Activated CD8-positive, alpha-beta memory T cell treated with anti-CD3 and anti-CD28 coated beads, Interleukin-2, amount 50 U/mL, for 4 hours (primary cell): ENCODE data around the gene VSIG10L.
A peak's percentile ranks its signal among the peaks of the same experiment; 100 is the strongest.

ENCODE experiments used
- DNase-seq: peaks from one replicate; pipeline ENCODE4 v3.0.0-alpha.2; 2020

The VSIG10L gene

DNA sequence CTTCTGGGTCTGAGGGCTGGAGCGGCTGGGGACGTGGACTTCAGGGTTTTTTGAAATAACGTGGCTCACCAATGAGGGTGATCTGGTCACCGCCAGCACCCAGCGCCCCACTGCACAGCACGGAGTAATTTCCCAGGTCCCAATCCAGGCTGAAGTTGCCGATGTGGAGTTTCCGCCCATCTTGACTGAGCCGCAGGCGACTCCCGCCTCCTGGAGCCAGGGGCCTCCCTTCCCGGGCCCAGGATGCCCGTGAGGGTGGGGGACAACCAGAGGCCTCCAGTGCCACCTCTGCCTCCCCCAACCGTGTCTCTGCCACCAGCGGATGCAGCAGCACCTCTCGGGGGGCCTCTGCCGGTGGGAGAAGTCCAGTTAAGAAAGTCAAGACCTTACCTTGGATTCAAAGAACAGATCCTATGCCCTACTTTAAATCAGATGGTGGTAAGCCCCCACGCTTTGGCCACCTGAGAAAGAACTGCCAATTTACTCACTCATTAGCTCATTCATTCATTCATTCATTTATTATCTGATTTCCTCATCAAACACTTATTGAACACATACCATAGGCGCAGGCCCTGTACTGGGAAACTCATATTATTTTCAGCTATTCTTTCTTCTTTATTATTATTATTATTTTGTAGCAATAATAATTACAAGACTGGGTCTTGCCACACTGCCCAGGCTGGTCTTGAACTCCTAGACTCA, 3.9 kb downstream of the VSIG10L start:
- no peak for DNase-seq

DNA sequence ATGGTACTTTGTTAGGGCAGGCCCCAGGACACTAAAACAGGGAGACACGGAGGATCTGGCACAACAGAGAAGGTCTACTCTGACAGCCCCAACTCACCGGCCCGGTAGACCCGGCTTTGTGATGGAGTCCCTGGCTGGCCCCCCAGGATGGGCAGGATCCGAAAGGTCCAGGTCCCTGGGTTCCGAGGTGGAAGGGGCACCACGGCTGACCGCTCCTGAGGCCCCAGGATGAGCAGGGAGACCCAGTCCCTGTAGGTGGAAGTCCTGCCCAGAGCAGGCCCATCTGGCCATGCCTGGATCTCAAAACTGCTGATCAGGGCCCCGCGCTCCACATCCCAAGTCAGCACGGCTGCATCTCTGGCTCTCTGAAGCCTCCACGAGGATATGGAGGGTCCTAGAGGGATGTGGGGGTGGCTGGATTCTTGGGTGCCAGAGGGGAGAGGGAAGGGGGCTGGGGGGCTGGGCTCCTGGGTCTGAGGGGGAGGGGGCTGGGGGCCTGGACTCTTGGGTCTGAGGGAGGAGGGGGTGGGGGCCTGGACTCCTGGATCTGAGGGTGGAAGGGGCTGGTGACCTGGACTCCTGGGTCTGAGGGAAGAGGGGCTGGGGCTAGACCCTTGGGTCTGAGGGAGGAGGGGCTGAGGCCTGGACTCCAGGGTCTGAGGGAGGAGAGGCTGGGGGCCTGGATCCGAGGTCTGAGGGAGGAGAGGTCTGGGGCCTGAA, 4.6 kb downstream of the VSIG10L start:
- DNase-seq: no peak

DNA sequence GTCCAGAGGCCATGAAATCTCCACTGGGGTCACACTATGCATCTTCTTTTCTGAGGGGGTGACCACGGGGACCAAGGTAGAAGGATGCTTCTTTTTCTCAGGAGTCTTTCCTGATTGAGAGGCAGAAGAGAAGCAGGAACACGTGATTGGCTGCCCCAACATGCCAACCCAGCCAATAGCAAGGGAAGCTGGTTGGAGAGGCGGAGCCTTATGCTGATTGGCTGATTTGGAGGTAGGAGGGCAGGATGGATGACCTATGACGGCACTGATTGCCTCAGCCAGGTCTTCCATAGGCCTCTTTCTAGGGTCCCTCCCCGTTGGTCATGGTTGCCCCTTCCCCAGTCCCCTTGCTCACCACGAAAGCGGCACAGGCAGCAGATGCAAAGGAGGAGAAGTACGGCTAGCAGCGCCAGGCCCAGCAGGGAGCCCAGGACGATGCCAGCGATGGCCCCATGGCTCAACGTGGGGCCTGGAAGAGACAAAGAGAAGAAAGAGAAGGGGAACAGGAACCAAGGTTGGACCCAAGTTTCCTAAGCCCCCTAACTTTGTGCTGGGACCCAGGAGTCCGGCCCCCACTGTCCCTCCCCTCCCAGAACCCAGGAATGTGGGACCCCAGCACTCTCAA, 8.0 kb downstream of the VSIG10L start:
- DNase-seq: no peak

DNA sequence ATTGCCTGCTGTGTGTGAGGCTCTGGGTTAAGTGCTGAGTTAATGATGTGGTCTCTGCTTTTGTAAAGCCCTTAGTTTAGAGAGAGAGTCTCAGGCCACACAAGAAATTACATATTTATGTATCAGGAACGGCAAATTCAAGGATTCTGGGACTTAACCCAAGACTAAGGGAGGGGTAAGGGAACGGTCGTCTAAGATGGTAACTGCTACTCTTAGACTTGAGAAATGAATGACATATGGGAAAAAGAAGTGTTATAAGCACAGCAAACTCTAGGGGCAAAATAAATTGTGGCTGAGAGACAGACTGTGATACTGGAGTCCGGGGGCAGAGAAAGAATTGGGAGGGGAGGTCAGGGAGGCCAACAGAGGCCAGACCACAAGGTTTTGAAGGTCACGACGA, 10.2 kb downstream of the VSIG10L start:
- DNase-seq: no peak

DNA sequence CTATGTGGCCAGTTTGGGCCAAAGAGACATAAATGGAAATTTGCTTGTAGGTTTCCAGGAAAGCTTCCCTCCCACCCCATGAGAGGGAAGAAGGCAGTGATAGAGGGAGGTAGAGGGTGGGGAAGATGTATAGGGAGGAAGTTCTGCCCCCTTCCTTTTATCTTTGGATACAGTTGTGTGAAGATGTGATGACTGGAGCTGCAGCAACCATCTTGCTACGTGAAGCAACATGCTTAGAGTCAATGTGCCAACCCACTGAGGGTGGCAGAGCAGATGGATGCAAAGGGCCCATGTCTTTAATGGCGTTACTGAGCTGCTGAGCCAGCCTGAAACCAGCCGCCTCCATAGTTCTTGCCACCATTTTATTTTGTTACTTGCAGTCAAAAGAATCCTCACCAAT, 10.7 kb downstream of the VSIG10L start:
- no peak for DNase-seq

DNA sequence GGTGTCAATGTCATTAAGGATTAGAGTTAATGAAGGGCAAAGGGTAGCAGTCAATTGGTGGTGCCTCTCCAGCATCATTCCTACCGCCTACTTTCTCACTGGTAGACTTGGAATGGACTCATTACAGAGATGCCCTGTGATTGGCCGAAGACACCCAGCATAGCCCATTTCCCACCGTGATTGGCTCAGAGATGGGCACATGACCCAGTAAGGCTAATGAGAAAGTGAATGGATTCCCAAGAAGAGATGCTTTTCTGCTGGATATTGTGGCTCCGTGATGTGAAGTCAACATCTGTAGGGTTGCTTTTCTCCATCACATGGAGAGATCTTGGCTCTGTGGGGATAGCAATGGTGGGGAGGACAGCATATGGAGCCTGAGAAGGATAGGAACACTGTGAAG, 11.6 kb downstream of the VSIG10L start:
- no peak for DNase-seq

DNA sequence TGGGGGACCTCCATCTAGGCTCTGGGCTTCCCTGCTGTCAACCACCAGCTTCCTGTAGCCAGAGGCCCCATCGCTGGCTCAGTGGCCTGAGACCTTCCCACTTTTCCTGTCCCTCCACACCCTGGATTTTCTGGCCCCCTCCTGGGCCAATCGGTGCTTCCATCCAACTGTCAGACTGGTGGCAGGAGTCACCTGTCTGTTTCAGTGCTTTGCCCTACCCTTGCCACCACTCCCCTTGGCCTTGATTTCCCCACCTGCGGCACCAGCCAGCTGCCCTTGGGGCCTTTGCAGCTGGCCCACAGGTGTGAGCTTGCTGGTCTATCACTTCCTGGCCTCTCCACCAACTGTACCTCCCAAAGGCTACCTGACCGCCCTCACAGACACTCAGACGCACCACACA, 12.5 kb downstream of the VSIG10L start:
- DNase-seq: no peak

DNA sequence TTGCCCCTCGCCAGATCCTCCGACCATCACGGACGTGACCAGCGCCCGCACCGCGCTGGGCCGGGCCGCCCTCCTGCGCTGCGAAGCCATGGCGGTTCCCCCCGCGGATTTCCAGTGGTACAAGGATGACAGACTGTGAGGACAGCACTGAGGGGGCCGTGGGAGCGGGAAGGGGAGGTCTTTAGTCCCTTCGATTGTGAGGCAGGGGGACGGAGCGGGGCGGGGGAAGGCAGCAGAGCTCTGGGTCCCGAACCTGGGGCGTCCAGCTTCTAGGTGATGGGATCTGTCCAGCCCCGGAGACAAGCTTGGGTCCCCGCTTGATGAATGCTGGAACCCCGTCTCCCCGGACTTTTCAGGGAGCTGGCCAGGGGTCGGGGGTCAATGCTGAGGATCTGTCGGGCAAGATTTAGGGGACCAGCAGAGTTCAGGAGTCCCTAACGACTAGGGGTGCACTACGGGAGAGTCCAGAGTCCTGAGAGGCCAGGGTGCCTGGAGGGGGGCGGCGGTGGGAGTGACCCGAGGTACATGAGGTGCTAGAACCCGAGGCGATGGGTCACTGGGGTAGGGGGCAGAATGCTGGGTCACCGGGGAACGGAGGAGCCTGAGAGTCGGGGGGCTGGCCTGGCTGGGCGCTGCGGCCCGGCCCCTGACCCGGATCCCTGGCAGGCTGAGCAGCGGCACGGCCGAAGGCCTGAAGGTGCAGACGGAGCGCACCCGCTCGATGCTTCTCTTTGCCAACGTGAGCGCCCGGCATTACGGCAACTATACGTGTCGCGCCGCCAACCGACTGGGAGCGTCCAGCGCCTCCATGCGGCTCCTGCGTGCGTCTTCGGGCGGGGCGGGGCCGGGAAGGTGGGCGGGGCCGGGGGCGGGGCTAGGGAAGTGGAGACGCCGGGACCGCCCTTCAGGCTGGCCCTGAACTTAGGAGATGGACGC, 14.6 kb downstream of the VSIG10L start:
- peak; percentile 33 for DNase-seq

DNA sequence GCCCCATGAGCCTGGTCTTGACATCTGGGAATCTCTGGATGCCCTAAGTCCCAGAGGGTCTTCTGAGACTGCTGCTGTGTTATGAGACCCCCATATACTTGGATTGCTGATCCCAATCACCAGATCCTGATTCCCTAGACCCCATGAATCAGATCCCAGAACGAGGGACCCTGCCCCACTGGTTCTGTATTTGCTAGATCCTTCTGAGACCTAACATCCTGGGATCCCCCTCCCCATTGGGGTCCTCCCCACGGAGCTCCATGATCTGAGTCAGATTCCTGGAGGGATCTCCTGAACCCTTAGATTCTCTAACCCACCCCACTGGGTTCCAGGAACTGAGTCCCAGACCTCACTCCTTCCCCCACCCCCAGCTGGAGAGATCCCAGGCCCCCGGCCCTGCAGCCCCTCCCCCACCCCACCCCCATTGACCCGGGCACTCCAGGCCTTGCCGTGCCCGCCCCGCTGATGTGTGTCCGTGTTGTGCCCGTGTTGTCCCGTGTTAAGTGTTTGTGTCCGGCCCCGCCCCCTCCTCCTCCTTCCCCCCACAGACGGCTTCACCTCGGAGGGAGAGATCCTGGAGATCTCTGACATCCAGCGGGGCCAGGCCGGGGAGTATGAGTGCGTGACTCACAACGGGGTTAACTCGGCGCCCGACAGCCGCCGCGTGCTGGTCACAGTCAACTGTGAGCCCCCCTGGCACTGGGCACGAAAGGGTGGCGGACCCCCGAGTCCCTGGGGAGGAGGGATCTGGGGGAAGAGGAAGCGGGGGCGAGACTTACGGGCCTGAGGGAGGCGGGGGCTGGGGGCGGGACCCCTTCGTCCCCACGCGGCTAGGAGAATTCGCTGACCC, 15.5 kb downstream of the VSIG10L start:
- no peak for DNase-seq

DNA sequence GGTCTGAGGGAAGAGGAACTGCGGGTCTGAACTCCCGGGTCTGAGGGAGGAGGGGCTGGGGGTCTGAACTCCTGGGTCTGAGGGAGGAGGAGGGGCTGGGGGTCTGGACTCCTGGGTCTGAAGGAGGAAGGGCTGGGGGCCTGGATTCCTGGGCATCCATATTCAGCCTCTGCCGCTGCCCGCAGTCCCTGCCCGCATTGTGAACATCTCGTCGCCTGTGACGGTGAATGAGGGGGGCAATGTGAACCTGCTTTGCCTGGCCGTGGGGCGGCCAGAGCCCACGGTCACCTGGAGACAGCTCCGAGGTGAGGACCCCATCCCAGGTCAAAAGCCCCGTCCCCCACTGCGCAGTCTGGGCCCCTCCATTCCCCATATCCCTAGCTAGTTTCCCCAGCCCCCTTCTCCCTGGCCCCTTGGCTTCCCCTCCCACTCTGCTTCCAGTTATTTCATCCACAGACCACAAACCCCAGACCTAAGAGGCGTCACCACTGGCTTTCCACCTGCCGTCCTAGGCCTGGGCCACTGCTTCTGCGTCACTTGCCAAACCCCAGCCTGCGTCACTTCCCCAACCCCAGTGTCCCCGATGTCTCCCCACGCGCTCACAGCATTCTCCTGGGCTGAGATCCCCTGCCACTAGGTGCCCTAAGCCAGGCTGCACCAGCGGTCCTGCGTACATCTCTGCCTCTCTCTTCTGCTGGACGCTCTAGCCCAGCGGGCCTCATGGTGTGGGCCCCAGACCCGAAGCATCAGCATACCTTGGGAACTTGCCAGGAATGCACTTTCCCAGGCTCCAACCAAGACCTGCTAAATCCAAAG, 16.6 kb downstream of the VSIG10L start:
- no peak for DNase-seq

DNA sequence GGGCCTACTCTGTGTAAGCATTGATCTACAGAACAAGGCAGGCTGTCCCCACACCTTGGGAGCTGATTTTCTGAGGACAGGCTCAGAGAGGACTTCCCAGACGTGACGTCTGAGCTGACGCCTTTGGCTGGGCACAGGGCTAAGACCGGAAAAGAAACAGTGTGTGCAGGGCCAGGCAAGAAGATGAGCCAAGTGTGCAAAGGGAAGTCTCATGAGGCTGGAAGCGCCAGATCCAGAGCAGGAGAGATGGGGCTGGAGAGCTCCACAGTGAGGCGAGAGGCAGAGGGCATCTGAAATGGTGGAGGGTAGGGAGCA, 17.8 kb downstream of the VSIG10L start:
- DNase-seq: no peak

DNA sequence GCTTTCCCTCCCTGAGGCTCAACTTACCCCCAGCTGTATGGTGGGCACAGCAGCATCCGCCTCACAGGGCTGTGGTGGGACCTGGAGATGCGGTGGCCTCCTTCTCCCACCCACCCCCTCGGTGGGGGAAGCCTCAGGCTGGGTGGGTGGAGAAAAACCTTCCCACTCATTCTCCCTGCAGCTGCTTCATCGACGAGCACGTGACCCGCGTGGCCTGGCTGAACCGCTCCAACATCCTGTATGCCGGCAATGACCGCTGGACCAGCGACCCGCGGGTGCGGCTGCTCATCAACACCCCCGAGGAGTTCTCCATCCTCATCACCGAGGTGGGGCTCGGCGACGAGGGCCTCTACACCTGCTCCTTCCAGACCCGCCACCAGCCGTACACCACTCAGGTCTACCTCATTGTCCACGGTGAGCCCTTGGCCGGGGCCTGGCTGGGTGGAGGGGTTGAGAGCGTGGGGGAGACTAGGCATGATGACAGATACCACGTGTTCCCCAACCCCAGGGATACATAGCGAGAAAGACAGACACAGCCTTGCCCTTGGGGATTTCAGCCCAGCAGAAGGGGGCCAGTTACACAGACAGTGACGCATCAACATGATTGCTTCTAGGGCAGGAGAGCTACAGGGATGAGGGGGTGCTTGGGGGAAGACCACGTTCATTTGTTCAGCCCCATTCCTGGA, 18.3 kb downstream of the VSIG10L start:
- DNase-seq: no peak

DNA sequence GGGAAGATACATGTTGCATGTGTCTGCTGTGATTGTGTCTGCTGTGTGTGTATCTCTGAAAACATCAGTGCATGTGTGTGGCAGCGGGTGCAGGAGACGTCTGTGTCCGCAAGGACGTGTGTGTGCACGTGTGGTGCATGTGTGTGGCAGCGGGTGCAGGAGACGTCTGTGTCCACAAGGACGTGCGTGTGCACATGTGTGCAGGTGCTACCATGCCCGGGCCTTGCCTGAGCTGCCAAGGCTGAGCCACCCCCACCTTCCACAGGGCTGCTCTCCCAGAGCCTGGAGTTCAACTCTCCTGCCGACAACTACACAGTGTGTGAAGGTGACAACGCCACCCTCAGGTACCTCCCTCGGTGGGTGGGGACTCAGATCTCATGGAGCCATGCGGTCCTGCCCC, 20.1 kb downstream of the VSIG10L start:
- DNase-seq: no peak

DNA sequence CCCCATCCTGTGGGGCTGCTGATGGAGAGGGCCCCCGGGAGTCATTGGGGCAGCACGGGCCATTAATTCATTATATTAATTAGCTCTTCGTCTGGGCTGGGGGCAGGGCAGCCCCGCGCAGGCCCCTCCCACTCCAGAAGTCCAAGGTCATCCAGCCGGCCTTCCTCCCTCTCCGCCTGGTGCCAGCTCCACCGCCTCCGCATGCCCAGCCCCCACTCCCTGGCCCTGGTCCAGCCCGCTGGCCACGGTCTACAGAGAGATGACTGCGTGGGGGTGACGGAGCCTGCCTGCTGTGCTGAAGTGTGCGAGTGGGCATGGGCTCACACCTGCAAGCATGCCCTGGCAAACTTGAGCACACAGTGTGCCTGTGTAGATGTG, 21.7 kb downstream of the VSIG10L start:
- DNase-seq: no peak

DNA sequence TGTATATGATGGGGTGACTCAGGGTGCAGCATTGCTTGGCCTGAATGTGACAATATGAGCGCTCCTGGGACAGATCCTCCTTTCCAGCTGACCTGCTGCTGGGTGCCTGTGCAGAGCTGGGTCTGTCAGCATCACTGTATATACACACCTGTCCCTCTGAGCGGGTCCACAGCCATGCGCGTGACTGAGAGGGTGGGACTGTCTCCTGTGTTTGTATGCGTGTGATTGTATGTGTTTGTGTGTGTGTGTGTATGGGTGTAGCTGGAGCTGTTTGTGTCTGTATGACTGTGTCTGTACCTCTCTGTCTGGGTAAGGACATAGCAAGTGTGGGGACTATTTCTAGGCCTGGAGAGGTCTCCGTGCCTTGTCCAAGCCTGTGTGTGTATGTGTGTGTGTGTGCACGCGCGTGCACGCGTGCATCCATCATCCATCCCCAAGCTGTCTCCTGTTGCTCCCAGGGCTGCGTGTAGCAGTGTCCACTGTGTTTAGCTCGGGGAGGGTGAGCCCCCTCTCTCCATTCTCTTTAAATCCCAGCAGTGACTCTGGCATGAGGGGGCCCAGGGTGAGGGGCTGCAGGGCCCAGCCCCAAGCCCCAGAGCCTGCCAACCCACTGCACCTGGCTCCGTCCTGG, 22.2 kb downstream of the VSIG10L start:
- no peak for DNase-seq

DNA sequence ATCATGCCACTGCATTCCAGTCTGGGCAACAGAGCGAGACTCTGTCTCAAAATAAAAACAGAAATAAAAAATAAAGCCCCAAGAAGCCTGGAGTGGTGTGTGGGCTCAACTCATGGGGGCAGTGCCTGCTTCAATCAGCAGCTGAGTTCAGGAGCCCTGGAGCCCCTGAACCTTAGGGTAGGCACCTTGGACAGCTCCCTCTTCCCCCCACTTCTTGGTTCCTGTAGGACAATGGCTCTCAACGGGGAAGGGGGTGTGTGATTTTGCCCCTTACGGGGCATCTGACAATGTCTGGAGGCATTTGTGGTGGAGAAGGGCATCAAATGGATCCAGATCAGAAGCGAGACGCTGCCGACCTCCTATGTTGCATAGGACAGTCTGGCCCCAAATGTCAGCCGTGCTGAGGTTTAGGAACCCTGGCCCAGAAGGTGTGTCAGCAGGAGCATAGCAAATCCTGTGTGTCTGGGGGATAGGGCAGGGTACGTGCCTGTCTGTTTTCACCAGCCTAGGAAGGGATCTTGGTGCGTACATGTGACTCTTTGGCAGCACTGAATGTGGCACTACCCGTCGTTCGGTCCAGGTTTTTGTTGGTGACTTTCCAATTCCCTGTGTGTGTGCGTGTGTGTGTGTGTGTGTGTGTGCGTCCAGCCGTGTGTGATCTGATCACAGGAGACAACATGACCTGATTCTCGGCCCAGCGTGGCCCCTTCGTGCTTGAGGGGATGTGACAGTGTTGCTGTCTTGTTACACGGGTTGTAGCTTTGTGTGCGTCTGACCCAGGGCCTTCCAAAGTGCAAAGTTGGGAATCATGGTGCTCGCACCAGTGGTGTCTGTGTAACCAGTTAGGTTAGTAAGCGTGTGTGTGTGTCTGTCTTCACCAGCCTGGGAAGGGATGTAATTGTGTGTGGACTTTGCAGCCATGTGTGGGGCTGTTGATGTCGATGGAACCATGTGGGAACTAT, 23.0 kb downstream of the VSIG10L start:
- no peak for DNase-seq

DNA sequence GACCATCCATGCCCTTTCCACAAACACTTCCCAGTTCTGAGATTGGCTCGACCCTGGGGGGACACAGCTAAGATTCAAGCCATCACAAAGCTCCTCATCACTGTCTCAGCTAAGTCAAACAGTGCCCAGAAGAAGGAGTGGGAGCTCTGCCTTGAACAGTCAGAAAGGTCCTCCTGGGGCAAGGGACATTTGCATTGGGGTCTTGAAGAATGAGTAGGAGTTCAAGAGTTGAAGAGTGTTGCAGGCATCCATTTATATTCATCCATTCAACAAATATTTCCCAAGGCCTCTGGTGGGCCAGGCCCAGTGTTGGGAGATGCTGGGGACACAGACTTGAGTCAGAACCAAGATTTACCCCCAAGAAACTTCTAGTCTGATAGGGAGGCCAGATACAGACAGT, 24.0 kb downstream of the VSIG10L start:
- DNase-seq: no peak

DNA sequence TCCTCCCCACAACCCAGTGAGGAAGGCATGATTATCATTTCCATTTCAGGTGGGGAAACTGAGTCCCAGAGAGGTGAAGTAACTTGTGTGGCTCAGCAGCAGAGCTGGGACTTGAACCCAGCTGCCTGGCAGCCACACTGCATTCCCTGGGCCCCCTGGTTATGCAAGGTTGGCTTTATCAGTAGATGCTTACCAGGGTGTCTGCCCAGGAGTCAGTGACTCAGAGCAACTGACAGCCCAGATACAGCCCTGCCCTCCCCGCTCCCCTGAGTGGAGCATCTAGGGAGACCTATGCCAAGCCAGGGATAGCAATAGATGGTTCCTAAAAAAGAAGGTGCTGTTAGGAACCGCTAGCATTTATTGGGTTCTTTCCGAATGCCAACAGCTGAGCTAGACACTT, 24.6 kb downstream of the VSIG10L start:
- no peak for DNase-seq

DNA sequence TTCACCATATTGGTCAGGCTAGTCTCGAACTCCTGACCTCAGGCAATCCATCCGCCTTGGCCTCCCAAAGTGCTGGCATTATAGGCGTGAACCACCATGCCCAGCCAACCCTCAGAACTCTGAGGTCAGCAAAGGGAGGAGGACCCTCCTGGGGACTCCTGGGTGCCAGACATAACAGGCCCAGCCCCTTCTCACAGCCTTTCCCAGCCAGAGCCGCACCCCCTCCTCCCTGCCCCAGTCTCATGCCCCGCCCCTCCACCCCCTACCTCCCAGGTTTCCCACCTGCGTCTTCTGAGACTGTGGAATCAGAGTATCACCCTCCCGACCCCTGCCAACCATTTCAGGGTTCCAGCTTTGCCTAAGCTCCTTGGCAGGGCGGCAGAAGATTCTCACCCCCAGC, 25.3 kb downstream of the VSIG10L start:
- DNase-seq: no peak
